GM12878 (cell line): Measurements from ENCODE around the gene CC2D1A.

Experiments
- CTCF ChIP-seq, 3 experiments: IDR thresholded peaks in 2 of 3; conservative IDR thresholded peaks in 1 of 3; 2 replicates each; pipeline ENCODE4 v1.5.1; 2011; ENCODE audit warnings: low read depth in 3 of 3, low read length in 3 of 3, mild to moderate bottlenecking in 3 of 3, control low read depth in 2 of 3, moderate library complexity in 2 of 3, inconsistent platforms in 1 of 3, mixed read lengths in 1 of 3; ENCODE audit not compliant: control insufficient read depth in 2 of 3, insufficient read depth in 1 of 3; ENCODE audit errors: extremely low read depth in 1 of 3
- SPI1 ChIP-seq: IDR thresholded peaks from 2 replicates; pipeline ENCODE4 v1.6.1; 2011; ENCODE audit warnings: low read depth, mild to moderate bottlenecking, low read length, moderate library complexity, borderline replicate concordance; ENCODE audit not compliant: insufficient read depth
- TARDBP ChIP-seq: IDR thresholded peaks from 2 replicates; pipeline ENCODE4 v1.6.1; 2016; ENCODE audit warnings: borderline replicate concordance
- TF ChIP-seq, protein P1 (sequence below): IDR thresholded peaks from 2 replicates; pipeline ENCODE4 v1.6.1; 2011; ENCODE audit warnings: low read depth, mild to moderate bottlenecking, low read length, moderate library complexity, borderline replicate concordance; ENCODE audit errors: extremely low read depth

DNA sequence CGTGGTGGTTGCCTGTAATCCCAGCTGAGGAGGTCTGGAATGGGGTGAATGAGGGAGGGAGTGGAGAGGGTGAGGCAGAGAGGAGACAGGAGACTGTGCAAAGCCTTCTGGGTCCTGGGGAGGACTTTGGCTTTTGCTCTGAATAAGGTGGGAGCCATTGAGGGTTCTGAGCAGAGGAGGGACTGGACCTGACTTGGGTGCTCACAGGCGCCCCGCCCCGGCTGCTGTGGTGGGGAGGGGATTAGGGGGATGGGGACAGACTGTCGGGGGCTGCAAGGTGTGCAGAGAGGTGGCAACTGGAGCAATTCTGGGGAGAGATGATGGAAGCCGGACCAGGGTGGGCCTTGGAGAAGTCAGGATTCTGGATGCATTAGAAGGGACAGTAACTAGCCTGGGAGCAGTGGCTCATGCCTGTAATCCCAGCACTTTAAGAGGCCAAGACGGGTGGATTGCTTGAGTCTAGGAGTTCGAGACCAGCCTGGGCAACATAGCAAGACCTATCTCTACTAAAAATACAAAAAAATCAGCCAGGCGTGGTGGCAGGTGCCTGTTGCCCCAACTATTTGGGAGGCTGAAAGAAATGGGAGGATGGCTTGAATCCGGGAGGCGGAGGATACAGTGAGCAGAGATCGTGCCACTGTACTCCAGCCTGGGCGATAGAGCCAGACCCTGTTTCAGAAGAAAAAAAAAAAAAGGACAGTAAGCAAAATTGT, 45.2 kb upstream of the CC2D1A start:
- TF ChIP-seq, protein P1, sequence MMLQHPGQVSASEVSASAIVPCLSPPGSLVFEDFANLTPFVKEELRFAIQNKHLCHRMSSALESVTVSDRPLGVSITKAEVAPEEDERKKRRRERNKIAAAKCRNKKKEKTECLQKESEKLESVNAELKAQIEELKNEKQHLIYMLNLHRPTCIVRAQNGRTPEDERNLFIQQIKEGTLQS: no peak
- TF ChIP-seq TARDBP: no peak
- TF ChIP-seq SPI1: no peak
- no peak for TF ChIP-seq CTCF (IDR thresholded peaks at IDR 0.05 in 2 of 3, conservative IDR thresholded peaks at IDR 0.05 in 1 of 3; ENCODE audit: control insufficient read depth in 2 of 3, extremely low read depth in 1 of 3, insufficient read depth in 1 of 3, low read depth in 3 of 3, low read length in 3 of 3)
